ENCODE measurements around the gene BTD.

BTD gene

DNA sequence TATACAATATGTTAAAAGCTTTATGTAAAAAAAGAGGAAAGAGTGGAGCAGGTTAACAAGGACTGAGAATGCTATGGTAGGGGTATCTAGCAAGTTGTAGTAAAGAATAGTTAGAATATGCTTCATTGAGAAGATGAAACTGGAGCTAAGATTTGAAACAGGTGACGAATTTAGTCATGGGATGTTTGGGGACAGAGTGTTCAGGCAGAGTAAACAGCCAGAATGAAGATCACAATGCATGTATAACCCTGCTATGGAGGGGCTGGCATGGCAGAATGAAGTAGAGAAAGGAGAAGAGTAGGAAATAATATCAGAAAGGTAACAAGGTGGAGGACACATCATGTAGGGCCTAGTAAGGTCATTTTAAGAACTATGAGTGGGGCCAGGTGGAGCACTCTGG, 72.0 kb downstream of the BTD start:
- no peak for DNase-seq

- no peak for DNase-seq
These were observed 74.7 kb downstream of the BTD start for GRCh38 chr3:15676259-15676658.

DNA sequence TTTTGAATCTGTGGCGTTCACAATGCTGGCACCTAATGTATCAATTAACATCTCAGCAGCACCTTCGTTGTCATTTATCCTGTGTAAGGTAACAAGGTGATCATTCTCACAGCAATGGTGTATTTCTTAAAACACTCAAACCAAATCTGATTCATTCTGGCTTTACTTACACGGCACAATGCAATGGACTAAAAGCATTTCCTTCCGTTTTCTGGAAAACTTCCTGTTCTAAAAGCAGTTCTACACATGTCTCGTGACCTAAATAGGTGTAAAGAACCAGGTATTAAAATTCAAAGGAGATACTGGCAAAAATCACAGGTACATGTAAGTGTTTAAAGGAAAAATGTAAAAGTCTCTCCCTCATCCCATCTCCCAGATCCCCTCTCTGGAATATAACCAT, 77.8 kb downstream of the BTD start:
- DNase-seq: no peak

- no peak for DNase-seq
These were observed 80.1 kb downstream of the BTD start for GRCh38 chr3:15681668-15682067.

DNA sequence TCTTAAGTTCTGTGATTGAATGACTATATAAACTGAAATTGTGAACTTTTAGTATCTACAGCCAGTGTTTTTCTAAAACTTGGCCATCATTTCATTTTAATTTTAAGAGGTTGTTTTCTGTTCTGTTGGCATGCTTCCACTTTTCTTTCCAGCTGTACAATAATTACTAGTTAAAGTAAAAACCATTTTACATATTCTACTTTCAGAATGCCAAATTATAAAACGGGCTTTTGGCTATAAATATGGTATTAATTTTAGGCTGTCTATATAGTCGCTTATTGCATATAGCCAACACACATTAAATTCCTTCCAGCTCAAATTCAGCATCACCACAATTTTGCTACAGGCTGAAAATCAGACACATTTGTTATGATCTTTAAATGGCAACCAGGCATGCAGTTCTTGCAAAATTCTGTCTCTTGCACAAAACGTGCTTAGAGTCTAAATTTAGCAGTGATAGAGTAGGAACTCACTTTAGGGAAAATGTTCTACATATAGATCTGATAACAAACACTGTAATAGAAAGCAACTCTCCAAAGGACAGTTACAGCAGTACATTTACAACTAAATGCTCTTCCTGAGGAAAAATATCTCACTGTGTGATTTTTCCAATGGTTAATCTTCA, 81.1 kb downstream of the BTD start:
- DNase-seq: no peak

GRCh38 chr3:15683253-15683652, 81.7 kb downstream of the BTD start:
- no peak for DNase-seq

GRCh38 chr3:15685927-15686326, 84.4 kb downstream of the BTD start:
- no peak for DNase-seq

GRCh38 chr3:15690230-15690629, 88.7 kb downstream of the BTD start:
- no peak for DNase-seq

- DNase-seq: no peak
These were observed 89.2 kb downstream of the BTD start for GRCh38 chr3:15690748-15691147.

DNA sequence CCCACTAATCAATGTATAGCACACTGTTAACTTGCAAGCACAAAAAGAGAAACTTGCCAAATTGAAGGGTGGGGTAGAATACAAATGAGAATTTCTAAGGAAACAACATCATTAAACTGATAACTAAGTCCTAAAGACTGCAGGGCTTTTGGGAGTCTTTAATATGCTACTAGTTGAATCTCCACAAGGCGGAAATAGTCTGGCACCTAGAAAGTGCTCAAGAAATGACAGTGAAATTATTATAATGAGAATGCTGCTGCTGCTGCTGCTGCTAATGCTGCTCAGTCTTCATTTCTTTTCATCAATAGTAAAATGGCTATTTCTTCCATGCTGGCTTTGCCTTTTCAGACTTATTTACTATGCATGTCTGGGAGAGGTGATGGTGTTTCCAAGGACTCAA, 91.8 kb downstream of the BTD start:
- DNase-seq: no peak

- DNase-seq: no peak
These were observed 93.1 kb downstream of the BTD start for GRCh38 chr3:15694628-15695027.

All from activated CD4-positive, CD25-positive, alpha-beta regulatory T cell (primary cell).